22Rv1 (cell line): Measurements from ENCODE around the gene AIP.
A peak's percentile ranks its signal among the peaks of the same experiment; 100 is the strongest.

Experiments
- H3K27ac ChIP-seq: fragments of 450-650 bp; 2 replicates; pipeline ENCODE4 v1.5.1; 2017
- CTCF ChIP-seq: fragments of 450-650 bp; IDR thresholded peaks from 2 replicates; pipeline ENCODE4 v1.5.1; 2017; ENCODE audit warnings: mild to moderate bottlenecking
- ZFX ChIP-seq: fragments of 450-650 bp; IDR thresholded peaks from 2 replicates; pipeline ENCODE4 v1.6.1; 2017; ENCODE audit warnings: antibody characterized with exemption, borderline replicate concordance

The AIP gene

GRCh38 chr11:67538823-67539505 is 56.1 kb downstream of the AIP start:
- H3K27ac ChIP-seq = 0 out of 2 replicates have a peak overlapping the region, but pooled peaks have one; percentile 8
- TF ChIP-seq CTCF (no peak), ZFX (no peak)

- no peak for TF ChIP-seq CTCF
- no peak for TF ChIP-seq ZFX
- 0 out of 2 replicates have a peak overlapping the region, but pooled peaks have one; percentile 8 for H3K27ac ChIP-seq
Measured at GRCh38 chr11:67539550-67539949, 56.7 kb downstream of the AIP start.
